Mucosa of descending colon (tissue), 3 donors: ENCODE results near the gene PDC. TPM values are rescaled to one million over a fixed set of nuclear protein-coding genes. Genes with fewer than 3 reads are reported as not detected.

ENCODE experiments used
- ATAC-seq: fragments of 200-7000 bp; cut with Tn5 transposase; one replicate; pipeline ENCODE4 v1.9.1; 2020; ENCODE audit warnings: mild to moderate bottlenecking, moderate library complexity
- DNase-seq, 3 donors: peaks; one replicate each; pipeline ENCODE4 v3.0.0-alpha.2; 2020
- H3K36me3 ChIP-seq: fragments of 200-600 bp; one replicate; pipeline ENCODE4 v1.8.0; 2021; ENCODE audit warnings: low read depth, mild to moderate bottlenecking
- H3K4me1 ChIP-seq: fragments of 200-600 bp; one replicate; pipeline ENCODE4 v1.8.0; 2021; ENCODE audit warnings: low read depth, mild to moderate bottlenecking
- H3K4me3 ChIP-seq: fragments of 200-600 bp; one replicate; pipeline ENCODE4 v1.8.0; 2021; ENCODE audit warnings: mild to moderate bottlenecking
- H3K9me3 ChIP-seq: fragments of 200-600 bp; one replicate; pipeline ENCODE4 v1.8.0; 2021; ENCODE audit warnings: mild to moderate bottlenecking
- intact Hi-C, 2 donors: fragments of 100-400 bp; cut with DNase I in 1 of 2; cut with micrococcal nuclease in 1 of 2; formaldehyde crosslinking; loops; one replicate each; pipeline versions ENCODE4 v1.11.0 to v1.11.1; 2022; cut with DNase I, micrococcal nuclease
- total RNA-seq, 3 donors: library from RNA; stranded (reverse); fragmentation: NEBNext Ultra II Directional in 2 of 3; extraction: Animal tissue kit (Norgen Biotek cat#: 25700) in 2 of 3; gene quantifications; one replicate each; pipeline versions ENCODE4 v1.2.1 to v1.2.4, GENCODE V29; 2021 to 2023
- TF ChIP-seq, protein P1 (sequence below): fragments of 200-600 bp; IDR thresholded peaks from one replicate; pipeline ENCODE4 v1.8.0; 2022; ENCODE audit warnings: antibody characterized with exemption, mild to moderate bottlenecking
- donor health status: DM: no; HTN: no; CAD: no; lungs with moderate emphysema.
- donor health status: DM: no; HTN: no; CAD: no.
- donor health status: DM: no; HTN: yes; CAD: no.

PDC gene
- total RNA-seq, 3 donors from 2014 or later = not detected

DNA sequence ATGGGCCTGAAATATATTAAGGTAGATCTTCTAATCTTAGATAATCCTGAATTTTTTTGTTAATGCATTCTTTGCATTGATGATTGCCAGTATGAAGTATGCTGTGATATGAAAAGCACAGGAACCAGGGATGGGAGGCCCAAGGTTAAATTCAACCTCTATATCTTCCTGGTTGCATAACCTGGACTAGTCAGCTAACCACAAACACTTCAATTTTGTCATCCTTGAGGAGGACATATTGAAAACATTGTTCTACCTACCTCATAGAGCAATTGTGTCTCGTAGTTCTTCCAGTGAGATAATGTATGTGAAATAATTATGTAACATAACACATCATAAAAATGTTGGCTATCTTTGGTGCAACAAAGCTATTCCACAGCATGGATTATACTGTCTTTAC, 25.6 kb downstream of the PDC start:
- intact Hi-C loops = no loop called here
- H3K36me3 ChIP-seq = no peaks in the 10 kb centered on the region
- no peaks in the 10 kb centered on the region for H3K4me1 ChIP-seq
- ATAC-seq = no peak
- DNase-seq = no peak
- no peaks in the 10 kb centered on the region for H3K9me3 ChIP-seq
- no peak overlapping the region for H3K4me3 ChIP-seq
- TF ChIP-seq, protein P1, sequence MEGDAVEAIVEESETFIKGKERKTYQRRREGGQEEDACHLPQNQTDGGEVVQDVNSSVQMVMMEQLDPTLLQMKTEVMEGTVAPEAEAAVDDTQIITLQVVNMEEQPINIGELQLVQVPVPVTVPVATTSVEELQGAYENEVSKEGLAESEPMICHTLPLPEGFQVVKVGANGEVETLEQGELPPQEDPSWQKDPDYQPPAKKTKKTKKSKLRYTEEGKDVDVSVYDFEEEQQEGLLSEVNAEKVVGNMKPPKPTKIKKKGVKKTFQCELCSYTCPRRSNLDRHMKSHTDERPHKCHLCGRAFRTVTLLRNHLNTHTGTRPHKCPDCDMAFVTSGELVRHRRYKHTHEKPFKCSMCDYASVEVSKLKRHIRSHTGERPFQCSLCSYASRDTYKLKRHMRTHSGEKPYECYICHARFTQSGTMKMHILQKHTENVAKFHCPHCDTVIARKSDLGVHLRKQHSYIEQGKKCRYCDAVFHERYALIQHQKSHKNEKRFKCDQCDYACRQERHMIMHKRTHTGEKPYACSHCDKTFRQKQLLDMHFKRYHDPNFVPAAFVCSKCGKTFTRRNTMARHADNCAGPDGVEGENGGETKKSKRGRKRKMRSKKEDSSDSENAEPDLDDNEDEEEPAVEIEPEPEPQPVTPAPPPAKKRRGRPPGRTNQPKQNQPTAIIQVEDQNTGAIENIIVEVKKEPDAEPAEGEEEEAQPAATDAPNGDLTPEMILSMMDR = no peak

DNA sequence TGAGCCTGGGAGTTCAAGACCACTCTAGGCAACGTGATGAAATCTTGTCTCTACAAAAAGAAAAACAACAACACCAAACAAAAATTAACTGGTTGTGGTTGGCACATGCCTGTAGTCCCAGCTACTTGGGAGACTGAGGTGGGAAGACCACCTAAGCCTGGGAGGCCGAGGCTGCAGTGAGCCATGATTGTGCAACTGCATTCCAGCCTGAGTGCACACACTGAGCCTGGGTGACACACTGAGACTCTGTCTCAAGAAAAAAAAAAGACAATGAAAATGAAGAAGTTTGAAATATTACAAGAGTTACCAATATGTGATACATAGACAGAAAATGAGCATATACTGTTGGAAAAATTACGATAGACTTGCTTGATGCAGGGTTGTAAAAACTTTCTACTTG, 31.9 kb downstream of the PDC start:
- no peaks in the 10 kb centered on the region for H3K36me3 ChIP-seq
- H3K4me3 ChIP-seq = no peak overlapping the region
- no peaks in the 10 kb centered on the region for H3K4me1 ChIP-seq
- intact Hi-C loops = no loop called here
- no peaks in the 10 kb centered on the region for H3K9me3 ChIP-seq
- no peak for ATAC-seq
- no peak for DNase-seq
- TF ChIP-seq, protein P1 = no peak

DNA sequence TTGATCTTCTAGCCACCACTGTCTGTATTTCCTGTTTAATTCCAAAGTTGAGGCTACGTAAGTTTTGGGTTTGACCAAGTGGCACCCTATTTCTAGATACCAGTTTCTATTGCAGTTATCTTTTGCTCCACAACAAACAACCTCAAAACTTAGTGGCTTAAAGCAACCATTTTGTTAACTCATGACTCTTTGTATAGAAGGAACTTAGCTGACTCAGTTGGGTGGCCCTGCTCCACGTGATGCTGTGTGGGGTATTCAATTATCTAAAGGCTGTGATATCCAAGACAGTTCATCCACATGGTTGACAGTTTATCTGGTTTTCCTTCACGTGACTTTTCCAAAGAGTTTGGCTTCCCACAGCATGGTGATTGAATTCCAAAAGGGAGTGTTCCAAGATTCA, 34.8 kb downstream of the PDC start:
- H3K9me3 ChIP-seq = no peaks in the 10 kb centered on the region
- no peak overlapping the region for H3K4me3 ChIP-seq
- intact Hi-C loops = no loop called here
- no peaks in the 10 kb centered on the region for H3K36me3 ChIP-seq
- no peak for ATAC-seq
- no peaks in the 10 kb centered on the region for H3K4me1 ChIP-seq
- DNase-seq = no peak
- TF ChIP-seq, protein P1 = no peak

DNA sequence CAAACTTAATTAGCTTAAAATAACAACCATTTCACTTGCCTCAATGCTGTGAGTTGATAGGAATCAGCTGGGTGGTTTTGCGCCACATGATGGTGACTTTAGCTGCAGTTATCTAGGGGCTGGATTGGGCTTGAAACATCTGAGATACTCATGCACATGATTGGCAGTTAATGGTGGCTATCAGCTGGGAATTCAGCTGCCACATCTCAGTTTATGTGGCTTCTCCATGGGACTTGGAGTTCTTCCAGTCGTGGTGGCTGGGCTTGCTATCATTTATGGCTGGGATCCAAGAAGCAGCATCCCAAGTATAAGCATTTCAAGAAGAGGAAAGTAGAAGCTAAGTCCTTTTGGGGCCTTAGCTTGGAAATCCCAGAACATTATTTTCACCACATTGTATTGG, 36.4 kb downstream of the PDC start:
- DNase-seq = no peak
- intact Hi-C loops = no loop called here
- Histone ChIP-seq H3K36me3 (no peaks in the 10 kb centered on the region), H3K4me1 (no peaks in the 10 kb centered on the region), H3K9me3 (no peaks in the 10 kb centered on the region), H3K4me3 (no peak overlapping the region)
- TF ChIP-seq, protein P1 = no peak
- no peak for ATAC-seq

DNA sequence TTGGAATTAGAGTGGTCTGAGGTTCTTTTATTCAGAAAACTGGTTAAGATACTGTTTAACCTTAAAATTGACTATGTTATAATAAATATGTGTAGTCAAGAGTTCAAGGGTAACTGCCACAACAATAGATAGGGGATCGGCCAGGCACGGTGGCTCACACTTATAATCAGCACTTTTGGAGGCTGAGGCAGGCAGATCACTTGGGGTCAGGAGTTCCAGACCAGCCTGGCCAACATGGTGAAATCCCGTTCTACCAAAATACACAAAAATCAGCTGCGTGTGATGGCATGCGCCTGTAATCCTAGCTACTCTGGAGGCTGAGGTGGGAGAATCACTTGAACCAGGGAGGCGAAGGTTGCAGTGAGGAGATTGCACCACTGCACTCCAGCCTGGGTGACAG, 39.5 kb downstream of the PDC start:
- intact Hi-C loops = no loop called here

More for the DNA sequence above, 39.5 kb downstream of the PDC start:
- Histone ChIP-seq H3K4me1 (no peaks in the 10 kb centered on the region), H3K4me3 (no peak overlapping the region), H3K36me3 (no peaks in the 10 kb centered on the region), H3K9me3 (no peaks in the 10 kb centered on the region)
- TF ChIP-seq, protein P1 = no peak
- ATAC-seq = no peak
- DNase-seq = no peak
